K562 (cell line): Measurements from ENCODE around the gene SUSD5.

ENCODE experiments used
- CCNT2 ChIP-seq: IDR thresholded peaks from 2 replicates; pipeline ENCODE4 v1.6.1; 2011; ENCODE audit warnings: borderline replicate concordance, low read depth, mild to moderate bottlenecking, moderate library complexity, mixed read lengths, low read length; ENCODE audit not compliant: insufficient read length; ENCODE audit errors: extremely low read depth
- CHD4 ChIP-seq: fragments of 200-600 bp; sonication (generic); IDR thresholded peaks from 3 replicates; pipeline ENCODE4 v1.6.1; 2012; ENCODE audit warnings: low read depth, mild to moderate bottlenecking, mixed read lengths, low read length, inconsistent platforms; ENCODE audit not compliant: insufficient read depth, insufficient replicate concordance, poor library complexity, severe bottlenecking
- CTCF ChIP-seq, 3 experiments: IDR thresholded peaks in 2 of 3; conservative IDR thresholded peaks in 1 of 3; 2 replicates each; pipeline ENCODE4 v1.5.1; 2011 to 2012; ENCODE audit warnings: low read length in 3 of 3, mild to moderate bottlenecking in 3 of 3, control low read depth in 2 of 3, improper control_type of control experiment in 1 of 3, inconsistent platforms in 1 of 3, low read depth in 1 of 3, mixed read lengths in 1 of 3, moderate library complexity in 1 of 3; ENCODE audit not compliant: insufficient read depth in 2 of 3
- E2F4 ChIP-seq: sonication (generic); formaldehyde crosslinking; IDR thresholded peaks from 2 replicates; pipeline ENCODE4 v1.8.0; 2022; ENCODE audit warnings: mild to moderate bottlenecking, low read depth, missing genetic modification reagents
- ETV6 ChIP-seq, 3 experiments: fragments of 150-350 bp in 1 of 3; sonication (generic) in 1 of 3; formaldehyde crosslinking in 1 of 3; IDR thresholded peaks; 2 replicates each; pipeline versions ENCODE4 v1.6.1 to v1.8.0; 2014 to 2022; ENCODE audit warnings: borderline replicate concordance in 2 of 3, low read depth in 2 of 3, antibody characterized with exemption in 1 of 3, low read length in 1 of 3, mild to moderate bottlenecking in 1 of 3, missing genetic modification reagents in 1 of 3
- EZH2 ChIP-seq: IDR thresholded peaks from 2 replicates; pipeline ENCODE4 v1.6.1; 2012; ENCODE audit warnings: low read depth, mild to moderate bottlenecking, inconsistent platforms, low read length, borderline replicate concordance
- FOSL1 ChIP-seq: fragments of 200-800 bp; sonication (Bioruptor generic); conservative IDR thresholded peaks from 2 replicates; pipeline ENCODE4 v1.6.1; 2016; ENCODE audit warnings: missing genetic modification characterization, missing compliant biosample characterization
- HNRNPH1 ChIP-seq: fragments of 200-400 bp; formaldehyde crosslinking; optimal IDR thresholded peaks from 2 replicates; pipeline ENCODE3; 2017; ENCODE audit warnings: low read depth, mild to moderate bottlenecking, low read length, moderate library complexity
- POLR2AphosphoS5 ChIP-seq: IDR thresholded peaks from 2 replicates; pipeline ENCODE4 v1.6.1; 2011; ENCODE audit warnings: mild to moderate bottlenecking, low read depth, low read length, moderate library complexity; ENCODE audit not compliant: control insufficient read depth, insufficient read depth
- RAD21 ChIP-seq, 2 experiments: fragments of 250-450 bp in 1 of 2; fragments of 450-650 bp in 1 of 2; sonication (Bioruptor Pico) in 1 of 2; formaldehyde crosslinking in 1 of 2; IDR thresholded peaks in 1 of 2; conservative IDR thresholded peaks in 1 of 2; 2 replicates each; pipeline versions ENCODE4 v1.4.0 to v1.8.0; 2020 to 2022; ENCODE audit warnings: mild to moderate bottlenecking in 2 of 2, moderate library complexity in 1 of 2
- RBM22 ChIP-seq: fragments of 200-400 bp; formaldehyde crosslinking; IDR thresholded peaks from 2 replicates; pipeline ENCODE4 v1.6.1; 2018; ENCODE audit warnings: low read length, low read depth; ENCODE audit not compliant: poor library complexity, severe bottlenecking
- RFX5 ChIP-seq: IDR thresholded peaks from 2 replicates; pipeline ENCODE4 v1.6.1; 2011; ENCODE audit warnings: low read depth, mild to moderate bottlenecking, improper control_type of control experiment, low read length
- TAF1 ChIP-seq: IDR thresholded peaks from 2 replicates; pipeline ENCODE4 v1.6.1; 2011; ENCODE audit warnings: mild to moderate bottlenecking, low read length, moderate library complexity; ENCODE audit not compliant: insufficient read depth, control insufficient read depth, severe bottlenecking; ENCODE audit errors: extremely low read depth
- ZNF263 ChIP-seq: sonication (generic); formaldehyde crosslinking; IDR thresholded peaks from 2 replicates; pipeline ENCODE4 v1.8.0; 2022; ENCODE audit warnings: mild to moderate bottlenecking, missing genetic modification reagents, borderline replicate concordance

GRCh38 chr3:33149342-33149741 is 69.3 kb downstream of the SUSD5 start:
- TF ChIP-seq POLR2AphosphoS5 (no peak), EZH2 (no peak), ETV6 (IDR thresholded peaks at IDR 0.05; ENCODE audit: borderline replicate concordance in 1 of 2, low read depth in 2 of 2, low read length in 1 of 2) (no peak; a peak in 1 of 4 replicates), ETV6 (CRISPR knock-in tag; IDR thresholded peaks at IDR 0.05; ENCODE audit: borderline replicate concordance) (no peak), CTCF (IDR thresholded peaks at IDR 0.05 in 2 of 3, conservative IDR thresholded peaks at IDR 0.05 in 1 of 3; ENCODE audit: insufficient read depth in 2 of 3, low read depth in 1 of 3, low read length in 3 of 3) (no peak), TAF1 (no peak), RFX5 (no peak), HNRNPH1 (no peak), E2F4 (no peak), CCNT2 (no peak), RAD21 (CRISPR knock-in tag; conservative IDR thresholded peaks at IDR 0.05 in 1 of 2, IDR thresholded peaks at IDR 0.05 in 1 of 2) (no peak), RBM22 (no peak), FOSL1 (tag) (no peak), ZNF263 (CRISPR knock-in tag) (no peak), CHD4 (no peak)
